ENCODE data around the gene SLC25A3.

Gene SLC25A3

DNA sequence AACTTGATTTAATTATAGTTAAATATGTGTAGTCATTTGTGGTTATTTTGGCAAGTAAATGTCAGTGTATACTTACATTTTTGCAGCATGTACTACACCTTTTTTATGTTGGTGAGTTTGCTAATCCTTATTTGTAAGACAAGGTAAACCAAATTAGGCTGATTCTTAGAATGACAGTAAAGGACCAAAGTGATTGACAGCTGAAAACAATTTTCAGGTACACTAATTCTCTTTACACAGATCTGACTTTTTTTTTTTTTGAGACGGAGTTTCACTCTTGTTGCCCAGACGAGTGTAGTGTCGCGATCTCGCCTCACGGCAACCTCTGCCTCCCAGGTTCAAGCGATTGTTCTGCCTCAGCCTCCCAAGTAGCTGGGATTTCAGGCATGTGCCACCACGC lies 8.4 kb downstream of the SLC25A3 start (continued):
- TF ChIP-seq ZNF571 (tag by site-specific recombination; IDR thresholded peaks at IDR 0.05) (no peak), ZNF629 (tag by site-specific recombination; IDR thresholded peaks at IDR 0.05) (no peak), ZNF302 (tag by site-specific recombination; IDR thresholded peaks at IDR 0.05; ENCODE audit: low read depth) (no peak)

DNA sequence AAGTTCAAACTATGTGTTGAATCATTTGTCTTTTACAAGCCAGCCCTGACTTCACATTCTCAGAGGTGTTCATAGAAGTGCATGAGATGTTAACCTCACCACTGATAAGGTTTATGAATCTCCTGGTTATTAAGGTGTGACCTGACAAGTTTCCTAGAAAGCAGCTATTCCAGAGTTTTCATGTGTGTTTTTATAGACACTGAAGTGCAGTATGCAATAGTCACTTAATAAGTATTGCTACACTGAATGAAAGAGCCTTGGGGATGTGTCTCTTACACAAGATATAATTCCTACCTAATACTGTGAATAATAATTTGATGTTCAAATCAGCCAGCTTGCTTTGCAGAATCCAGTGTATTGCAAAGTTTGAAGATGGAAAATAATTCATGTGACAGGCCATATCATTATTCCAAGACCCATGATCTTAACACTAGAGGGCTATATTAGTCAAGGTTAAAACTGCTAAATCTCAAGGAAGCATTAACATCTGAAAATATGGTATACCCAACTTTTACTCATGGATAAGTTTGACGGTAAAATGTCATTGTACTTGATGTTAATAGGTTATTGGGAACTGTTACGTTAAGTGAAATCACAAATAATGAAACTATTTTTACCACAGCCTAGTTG lies 13.0 kb downstream of the SLC25A3 start:
- H3K4me1 ChIP-seq (ENCODE audit: control insufficient read depth, insufficient read depth, low read length) = no peaks in the 10 kb centered on the region
- H3K9me3 ChIP-seq (ENCODE audit: control insufficient read depth, insufficient read depth, low read depth, low read length) = no peaks in the 10 kb centered on the region
- peaks cover 31 to 34% of the 10 kb centered on the region in 2 experiments for H3K36me3 ChIP-seq (ENCODE audit: control insufficient read depth in 2 of 2, insufficient read depth in 1 of 2, low read length in 2 of 2)
- ChIA-PET POLR2A (interaction anchor here (1.5 to 1.6 kb wide), 2 partner anchors 11 to 13 kb away, joined by 4 to 6 read pairs; partner anchors contain the start of gene SLC25A3), CTCF (interaction anchor here (0.9 to 2.2 kb wide), 4 partner anchors 43 to 392 kb away, joined by 3 to 6 read pairs (median 3); no protein-coding TSS in a partner anchor)
- no peak overlapping the region for H3K4me3 ChIP-seq (ENCODE audit: low read depth, low read length)
- no peak overlapping the region for H3K27ac ChIP-seq (ENCODE audit: extremely low read depth, low read depth, low read length)
- TF ChIP-seq ZNF394 (tag by site-specific recombination; IDR thresholded peaks at IDR 0.05; ENCODE audit: borderline replicate concordance) = no peak
- TF ChIP-seq, protein P1, sequence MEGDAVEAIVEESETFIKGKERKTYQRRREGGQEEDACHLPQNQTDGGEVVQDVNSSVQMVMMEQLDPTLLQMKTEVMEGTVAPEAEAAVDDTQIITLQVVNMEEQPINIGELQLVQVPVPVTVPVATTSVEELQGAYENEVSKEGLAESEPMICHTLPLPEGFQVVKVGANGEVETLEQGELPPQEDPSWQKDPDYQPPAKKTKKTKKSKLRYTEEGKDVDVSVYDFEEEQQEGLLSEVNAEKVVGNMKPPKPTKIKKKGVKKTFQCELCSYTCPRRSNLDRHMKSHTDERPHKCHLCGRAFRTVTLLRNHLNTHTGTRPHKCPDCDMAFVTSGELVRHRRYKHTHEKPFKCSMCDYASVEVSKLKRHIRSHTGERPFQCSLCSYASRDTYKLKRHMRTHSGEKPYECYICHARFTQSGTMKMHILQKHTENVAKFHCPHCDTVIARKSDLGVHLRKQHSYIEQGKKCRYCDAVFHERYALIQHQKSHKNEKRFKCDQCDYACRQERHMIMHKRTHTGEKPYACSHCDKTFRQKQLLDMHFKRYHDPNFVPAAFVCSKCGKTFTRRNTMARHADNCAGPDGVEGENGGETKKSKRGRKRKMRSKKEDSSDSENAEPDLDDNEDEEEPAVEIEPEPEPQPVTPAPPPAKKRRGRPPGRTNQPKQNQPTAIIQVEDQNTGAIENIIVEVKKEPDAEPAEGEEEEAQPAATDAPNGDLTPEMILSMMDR (tag by site-specific recombination; IDR thresholded peaks at IDR 0.05) = 0 out of 2 replicates have a peak, but pooled peaks have one; percentile 8
- TF ChIP-seq ZNF585B (tag by site-specific recombination; IDR thresholded peaks at IDR 0.05) = no peak
- no peak for TF ChIP-seq ZNF157 (tag by site-specific recombination; IDR thresholded peaks at IDR 0.05)
- TF ChIP-seq, protein P2, sequence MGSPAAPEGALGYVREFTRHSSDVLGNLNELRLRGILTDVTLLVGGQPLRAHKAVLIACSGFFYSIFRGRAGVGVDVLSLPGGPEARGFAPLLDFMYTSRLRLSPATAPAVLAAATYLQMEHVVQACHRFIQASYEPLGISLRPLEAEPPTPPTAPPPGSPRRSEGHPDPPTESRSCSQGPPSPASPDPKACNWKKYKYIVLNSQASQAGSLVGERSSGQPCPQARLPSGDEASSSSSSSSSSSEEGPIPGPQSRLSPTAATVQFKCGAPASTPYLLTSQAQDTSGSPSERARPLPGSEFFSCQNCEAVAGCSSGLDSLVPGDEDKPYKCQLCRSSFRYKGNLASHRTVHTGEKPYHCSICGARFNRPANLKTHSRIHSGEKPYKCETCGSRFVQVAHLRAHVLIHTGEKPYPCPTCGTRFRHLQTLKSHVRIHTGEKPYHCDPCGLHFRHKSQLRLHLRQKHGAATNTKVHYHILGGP (tag by site-specific recombination; IDR thresholded peaks at IDR 0.05) = peak; percentile 83
- TF ChIP-seq, protein P3, sequence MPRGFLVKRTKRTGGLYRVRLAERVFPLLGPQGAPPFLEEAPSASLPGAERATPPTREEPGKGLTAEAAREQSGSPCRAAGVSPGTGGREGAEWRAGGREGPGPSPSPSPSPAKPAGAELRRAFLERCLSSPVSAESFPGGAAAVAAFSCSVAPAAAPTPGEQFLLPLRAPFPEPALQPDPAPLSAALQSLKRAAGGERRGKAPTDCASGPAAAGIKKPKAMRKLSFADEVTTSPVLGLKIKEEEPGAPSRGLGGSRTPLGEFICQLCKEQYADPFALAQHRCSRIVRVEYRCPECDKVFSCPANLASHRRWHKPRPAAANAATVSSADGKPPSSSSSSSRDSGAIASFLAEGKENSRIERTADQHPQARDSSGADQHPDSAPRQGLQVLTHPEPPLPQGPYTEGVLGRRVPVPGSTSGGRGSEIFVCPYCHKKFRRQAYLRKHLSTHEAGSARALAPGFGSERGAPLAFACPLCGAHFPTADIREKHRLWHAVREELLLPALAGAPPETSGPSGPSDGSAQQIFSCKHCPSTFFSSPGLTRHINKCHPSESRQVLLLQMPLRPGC (tag by site-specific recombination; IDR thresholded peaks at IDR 0.05) = no peak
- no peak for TF ChIP-seq ZNF37A (tag by site-specific recombination; IDR thresholded peaks at IDR 0.05)
- no peak for TF ChIP-seq ZNF10 (tag by site-specific recombination; IDR thresholded peaks at IDR 0.05)
- TF ChIP-seq, protein P4, sequence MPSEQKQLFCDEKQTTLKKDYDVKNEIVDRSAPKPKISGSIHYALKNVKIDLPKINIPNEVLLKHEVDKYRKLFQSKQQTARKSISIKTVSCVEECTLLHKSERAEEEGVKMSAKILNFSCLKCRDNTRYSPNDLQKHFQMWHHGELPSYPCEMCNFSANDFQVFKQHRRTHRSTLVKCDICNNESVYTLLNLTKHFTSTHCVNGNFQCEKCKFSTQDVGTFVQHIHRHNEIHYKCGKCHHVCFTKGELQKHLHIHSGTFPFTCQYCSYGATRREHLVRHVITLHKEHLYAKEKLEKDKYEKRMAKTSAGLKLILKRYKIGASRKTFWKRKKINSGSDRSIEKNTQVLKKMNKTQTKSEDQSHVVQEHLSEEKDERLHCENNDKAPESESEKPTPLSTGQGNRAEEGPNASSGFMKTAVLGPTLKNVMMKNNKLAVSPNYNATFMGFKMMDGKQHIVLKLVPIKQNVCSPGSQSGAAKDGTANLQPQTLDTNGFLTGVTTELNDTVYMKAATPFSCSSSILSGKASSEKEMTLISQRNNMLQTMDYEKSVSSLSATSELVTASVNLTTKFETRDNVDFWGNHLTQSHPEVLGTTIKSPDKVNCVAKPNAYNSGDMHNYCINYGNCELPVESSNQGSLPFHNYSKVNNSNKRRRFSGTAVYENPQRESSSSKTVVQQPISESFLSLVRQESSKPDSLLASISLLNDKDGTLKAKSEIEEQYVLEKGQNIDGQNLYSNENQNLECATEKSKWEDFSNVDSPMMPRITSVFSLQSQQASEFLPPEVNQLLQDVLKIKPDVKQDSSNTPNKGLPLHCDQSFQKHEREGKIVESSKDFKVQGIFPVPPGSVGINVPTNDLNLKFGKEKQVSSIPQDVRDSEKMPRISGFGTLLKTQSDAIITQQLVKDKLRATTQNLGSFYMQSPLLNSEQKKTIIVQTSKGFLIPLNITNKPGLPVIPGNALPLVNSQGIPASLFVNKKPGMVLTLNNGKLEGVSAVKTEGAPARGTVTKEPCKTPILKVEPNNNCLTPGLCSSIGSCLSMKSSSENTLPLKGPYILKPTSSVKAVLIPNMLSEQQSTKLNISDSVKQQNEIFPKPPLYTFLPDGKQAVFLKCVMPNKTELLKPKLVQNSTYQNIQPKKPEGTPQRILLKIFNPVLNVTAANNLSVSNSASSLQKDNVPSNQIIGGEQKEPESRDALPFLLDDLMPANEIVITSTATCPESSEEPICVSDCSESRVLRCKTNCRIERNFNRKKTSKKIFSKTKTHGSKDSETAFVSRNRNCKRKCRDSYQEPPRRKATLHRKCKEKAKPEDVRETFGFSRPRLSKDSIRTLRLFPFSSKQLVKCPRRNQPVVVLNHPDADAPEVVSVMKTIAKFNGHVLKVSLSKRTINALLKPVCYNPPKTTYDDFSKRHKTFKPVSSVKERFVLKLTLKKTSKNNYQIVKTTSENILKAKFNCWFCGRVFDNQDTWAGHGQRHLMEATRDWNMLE (tag by site-specific recombination; conservative IDR thresholded peaks at IDR 0.05; ENCODE audit: low read depth) = no peak
- peak; percentile 42; the same call in 1 of the 2 replicates for TF ChIP-seq ZNF654 (tag by site-specific recombination; IDR thresholded peaks at IDR 0.05; ENCODE audit: low read depth)

All from HEK293 (cell line).